ENCODE measurements around the gene OSBPL5.

OSBPL5 gene

GRCh38 chr11:3164138-3164551, 965 bp downstream of the OSBPL5 start:
- Histone ChIP-seq H3K4me3 (ENCODE audit: severe bottlenecking) (peak overlapping the region; percentile 54), H3K27ac (ENCODE audit: poor library complexity, severe bottlenecking) (peak overlapping the region; percentile 18), H3K9me3 (ENCODE audit: severe bottlenecking) (no peaks in the 10 kb centered on the region), H3K4me1 (ENCODE audit: insufficient read depth, poor library complexity, severe bottlenecking) (peaks cover 5% of the 10 kb centered on the region), H3K27me3 (ENCODE audit: insufficient read depth, poor library complexity, severe bottlenecking) (no peaks in the 10 kb centered on the region), H3K36me3 (ENCODE audit: low read depth) (no peaks in the 10 kb centered on the region)
- TF ChIP-seq CTCF (IDR thresholded peaks at IDR 0.05; ENCODE audit: poor library complexity, severe bottlenecking) = no peak
- DNase-seq (ENCODE audit: low spot score) (peak; percentile 46), ATAC-seq (ENCODE audit: low read depth) (no peak)

GRCh38 chr11:3163241-3163981, 1.7 kb downstream of the OSBPL5 start:
- Histone ChIP-seq H3K9me3 (ENCODE audit: severe bottlenecking) (no peaks in the 10 kb centered on the region), H3K4me3 (ENCODE audit: severe bottlenecking) (peak overlapping the region; percentile 54), H3K27ac (ENCODE audit: poor library complexity, severe bottlenecking) (no peak overlapping the region), H3K36me3 (ENCODE audit: low read depth) (no peaks in the 10 kb centered on the region), H3K27me3 (ENCODE audit: insufficient read depth, poor library complexity, severe bottlenecking) (no peaks in the 10 kb centered on the region), H3K4me1 (ENCODE audit: insufficient read depth, poor library complexity, severe bottlenecking) (peaks cover 5% of the 10 kb centered on the region)
- no peak for ATAC-seq (ENCODE audit: low read depth)
- DNase-seq (ENCODE audit: low spot score) = peak; percentile 35
- TF ChIP-seq CTCF (IDR thresholded peaks at IDR 0.05; ENCODE audit: poor library complexity, severe bottlenecking) = no peak

- Histone ChIP-seq H3K9me3 (ENCODE audit: severe bottlenecking) (no peaks in the 10 kb centered on the region), H3K36me3 (ENCODE audit: low read depth) (no peaks in the 10 kb centered on the region), H3K4me1 (ENCODE audit: insufficient read depth, poor library complexity, severe bottlenecking) (peaks cover 5% of the 10 kb centered on the region), H3K27me3 (ENCODE audit: insufficient read depth, poor library complexity, severe bottlenecking) (no peaks in the 10 kb centered on the region), H3K4me3 (ENCODE audit: severe bottlenecking) (no peak overlapping the region), H3K27ac (ENCODE audit: poor library complexity, severe bottlenecking) (no peak overlapping the region)
- peak; percentile 39 for DNase-seq (ENCODE audit: low spot score)
- no peak for TF ChIP-seq CTCF (IDR thresholded peaks at IDR 0.05; ENCODE audit: poor library complexity, severe bottlenecking)
- no peak for ATAC-seq (ENCODE audit: low read depth)
Observed at GRCh38 chr11:3162410-3163240, 2.5 kb downstream of the OSBPL5 start.

- Histone ChIP-seq H3K4me3 (ENCODE audit: severe bottlenecking) (no peak overlapping the region), H3K27me3 (ENCODE audit: insufficient read depth, poor library complexity, severe bottlenecking) (no peaks in the 10 kb centered on the region), H3K36me3 (ENCODE audit: low read depth) (no peaks in the 10 kb centered on the region), H3K9me3 (ENCODE audit: severe bottlenecking) (no peaks in the 10 kb centered on the region), H3K27ac (ENCODE audit: poor library complexity, severe bottlenecking) (no peak overlapping the region), H3K4me1 (ENCODE audit: insufficient read depth, poor library complexity, severe bottlenecking) (peaks cover 5% of the 10 kb centered on the region)
- DNase-seq (ENCODE audit: low spot score) = peak; percentile 40
- no peak for TF ChIP-seq CTCF (IDR thresholded peaks at IDR 0.05; ENCODE audit: poor library complexity, severe bottlenecking)
- ATAC-seq (ENCODE audit: low read depth) = no peak
Observed at GRCh38 chr11:3161720-3162409, 3.2 kb downstream of the OSBPL5 start.
